Loucy (cell line): ENCODE measurements around the gene RIPOR2.

Experiments used
- H2AFZ ChIP-seq: fragments of 200-600 bp; sonication (generic); 2 replicates; pipeline ENCODE4 v1.6.0; 2016; ENCODE audit warnings: antibody characterized with exemption, mild to moderate bottlenecking, low read length, moderate library complexity
- H3F3A ChIP-seq: fragments of 200-600 bp; 2 replicates; pipeline ENCODE4 v1.6.0; 2016; ENCODE audit warnings: antibody characterized with exemption, low read depth, mild to moderate bottlenecking
- H3K27me3 ChIP-seq: fragments of 200-600 bp; sonication (generic); 2 replicates; pipeline ENCODE4 v1.6.1; 2014; ENCODE audit warnings: low read length, mild to moderate bottlenecking; ENCODE audit not compliant: insufficient read depth, poor library complexity, severe bottlenecking
- H3K36me3 ChIP-seq: fragments of 200-600 bp; sonication (generic); 2 replicates; pipeline ENCODE4 v1.6.1; 2016; ENCODE audit warnings: low read length; ENCODE audit not compliant: insufficient read depth
- H3K4me1 ChIP-seq: fragments of 200-600 bp; sonication (generic); 2 replicates; pipeline ENCODE4 v1.5.1; 2014; ENCODE audit warnings: low read length, mild to moderate bottlenecking; ENCODE audit not compliant: insufficient read depth, poor library complexity, severe bottlenecking
- H3K4me2 ChIP-seq: fragments of 200-600 bp; sonication (generic); 2 replicates; pipeline ENCODE4 v1.6.0; 2014; ENCODE audit warnings: antibody characterized with exemption, low read length, low read depth, mild to moderate bottlenecking; ENCODE audit not compliant: poor library complexity, severe bottlenecking
- H3K4me3 ChIP-seq: fragments of 200-600 bp; sonication (generic); 2 replicates; pipeline ENCODE4 v1.5.1; 2014; ENCODE audit warnings: low read length, mild to moderate bottlenecking, mixed read lengths; ENCODE audit not compliant: poor library complexity, severe bottlenecking
- H3K79me2 ChIP-seq: fragments of 200-600 bp; sonication (generic); 2 replicates; pipeline ENCODE4 v1.6.1; 2014; ENCODE audit warnings: low read length; ENCODE audit not compliant: insufficient read depth
- H3K9ac ChIP-seq: fragments of 200-600 bp; sonication (generic); 2 replicates; pipeline ENCODE4 v1.6.0; 2014; ENCODE audit warnings: mild to moderate bottlenecking, low read depth, low read length, moderate library complexity; ENCODE audit not compliant: poor library complexity, severe bottlenecking
- H3K9me2 ChIP-seq: fragments of 200-600 bp; sonication (generic); replicated peaks from 2 replicates; pipeline ENCODE4 v1.6.1; 2016; ENCODE audit warnings: low read depth, low read length, mixed read lengths
- H3K9me3 ChIP-seq: fragments of 200-600 bp; sonication (generic); 2 replicates; pipeline ENCODE4 v1.6.1; 2014; ENCODE audit warnings: mild to moderate bottlenecking, antibody characterized with exemption, low read length, low read depth; ENCODE audit not compliant: insufficient read depth
- H4K20me1 ChIP-seq: fragments of 200-600 bp; sonication (generic); 2 replicates; pipeline ENCODE4 v1.6.0; 2014; ENCODE audit warnings: antibody characterized with exemption, low read length, mild to moderate bottlenecking; ENCODE audit not compliant: insufficient read depth, poor library complexity, severe bottlenecking
- CTCF ChIP-seq: fragments of 200-600 bp; sonication (generic); conservative IDR thresholded peaks from 2 replicates; pipeline ENCODE4 v1.5.1; 2014; ENCODE audit warnings: mild to moderate bottlenecking, antibody characterized with exemption, low read length
- EZH2phosphoT487 ChIP-seq: fragments of 200-600 bp; IDR thresholded peaks from 2 replicates; pipeline ENCODE4 v1.6.1; 2018; ENCODE audit warnings: antibody characterized with exemption, mild to moderate bottlenecking, moderate library complexity, borderline replicate concordance

The RIPOR2 gene

GRCh38 chr6:24855395-24856245, 80.1 kb downstream of the RIPOR2 start:
- Histone ChIP-seq H3F3A (no peaks in the 10 kb centered on the region), H3K4me1 (no peaks in the 10 kb centered on the region), H3K79me2 (no peaks in the 10 kb centered on the region), H3K4me3 (no peak overlapping the region), H4K20me1 (no peaks in the 10 kb centered on the region), H3K9me2 (no peaks in the 10 kb centered on the region), H3K9ac (no peak overlapping the region), H3K9me3 (no peaks in the 10 kb centered on the region), H3K4me2 (no peak overlapping the region), H3K36me3 (peaks cover 69% of the 10 kb centered on the region; the same call in 1 of the 2 replicates), H3K27me3 (no peaks in the 10 kb centered on the region), H2AFZ (no peak overlapping the region)
- TF ChIP-seq CTCF (peak; percentile 88), EZH2phosphoT487 (no peak)

GRCh38 chr6:24854077-24854666, 81.6 kb downstream of the RIPOR2 start:
- Histone ChIP-seq H3K4me1 (no peaks in the 10 kb centered on the region), H4K20me1 (no peaks in the 10 kb centered on the region), H3K9me3 (no peaks in the 10 kb centered on the region), H3K4me3 (no peak overlapping the region), H3K36me3 (peaks cover 69% of the 10 kb centered on the region; the same call in 1 of the 2 replicates), H2AFZ (no peak overlapping the region), H3K27me3 (no peaks in the 10 kb centered on the region), H3K9ac (no peak overlapping the region), H3K4me2 (no peak overlapping the region), H3K9me2 (no peaks in the 10 kb centered on the region), H3F3A (no peaks in the 10 kb centered on the region), H3K79me2 (no peaks in the 10 kb centered on the region)
- TF ChIP-seq CTCF (no peak), EZH2phosphoT487 (no peak)

- no peaks in the 10 kb centered on the region for H3K9me3 ChIP-seq
- H3K4me1 ChIP-seq: no peaks in the 10 kb centered on the region
- no peak overlapping the region for H2AFZ ChIP-seq
- H3K4me2 ChIP-seq: no peak overlapping the region
- no peaks in the 10 kb centered on the region for H3K27me3 ChIP-seq
- H3K36me3 ChIP-seq: peaks cover 76% of the 10 kb centered on the region; the same call in 1 of the 2 replicates
- no peaks in the 10 kb centered on the region for H3K9me2 ChIP-seq
- TF ChIP-seq CTCF (no peak), EZH2phosphoT487 (no peak)
- no peak overlapping the region for H3K9ac ChIP-seq
- H3K79me2 ChIP-seq: no peaks in the 10 kb centered on the region
- H3F3A ChIP-seq: no peaks in the 10 kb centered on the region
- H4K20me1 ChIP-seq: no peaks in the 10 kb centered on the region
- H3K4me3 ChIP-seq: no peak overlapping the region
These were observed 84.7 kb downstream of the RIPOR2 start for GRCh38 chr6:24851086-24851485.
